Keratinocyte (primary cell): ENCODE results near the gene GIPC3. TPM values are rescaled to one million over a fixed set of nuclear protein-coding genes. Genes with fewer than 3 reads are reported as not detected.

Source experiments
- DNase-seq: peaks from one replicate; pipeline ENCODE4 v3.0.0-alpha.2; 2011; ENCODE audit warnings: low read depth, missing footprints, low spot score
- FAIRE-seq: peaks from 2 replicates; lab custom pipeline; 2011; peaks lifted over from hg19 to GRCh38; lab: Jason Lieb, UNC
- H2AFZ ChIP-seq: 2 replicates; pipeline ENCODE4 v1.6.0; 2012; ENCODE audit warnings: low read length, control low read depth, inconsistent platforms; ENCODE audit not compliant: control insufficient read depth
- H3K27ac ChIP-seq: 2 replicates; pipeline ENCODE4 v1.5.1; 2011; ENCODE audit warnings: low read length; ENCODE audit not compliant: control insufficient read depth, insufficient read depth
- H3K27me3 ChIP-seq: 3 replicates; pipeline ENCODE4 v1.6.0; 2011; ENCODE audit warnings: low read length; ENCODE audit not compliant: control insufficient read depth, insufficient read depth; ENCODE audit errors: extremely low read depth
- H3K36me3 ChIP-seq, 2 experiments: 2 replicates in 1 of 2; 3 replicates in 1 of 2; pipeline ENCODE4 v1.5.1; 2011; ENCODE audit warnings: low read length in 2 of 2, mild to moderate bottlenecking in 1 of 2; ENCODE audit not compliant: control insufficient read depth in 2 of 2, insufficient read depth in 2 of 2; ENCODE audit errors: extremely low read depth in 1 of 2
- H3K4me1 ChIP-seq: 3 replicates; pipeline ENCODE4 v1.5.1; 2011; ENCODE audit warnings: low read length; ENCODE audit not compliant: control insufficient read depth, insufficient read depth; ENCODE audit errors: extremely low read depth
- H3K4me2 ChIP-seq: 3 replicates; pipeline ENCODE4 v1.6.0; 2011; ENCODE audit warnings: low read depth, low read length; ENCODE audit not compliant: control insufficient read depth, insufficient read depth; ENCODE audit errors: extremely low read depth
- H3K4me3 ChIP-seq, 3 experiments: fragments of 200-600 bp in 1 of 3; sonication (generic) in 1 of 3; 2 replicates in 2 of 3; 3 replicates in 1 of 3; pipeline ENCODE4 v1.5.1; 2011 to 2016; ENCODE audit warnings: low read length in 3 of 3, mild to moderate bottlenecking in 3 of 3, control low read depth in 2 of 3, inconsistent platforms in 1 of 3, low read depth in 1 of 3, mixed read lengths in 1 of 3, mixed run types in 1 of 3, moderate library complexity in 1 of 3; ENCODE audit not compliant: control insufficient read depth in 2 of 3, insufficient read depth in 2 of 3; ENCODE audit errors: extremely low read depth in 1 of 3
- H3K79me2 ChIP-seq: 2 replicates; pipeline ENCODE4 v1.6.0; 2012; ENCODE audit warnings: low read length; ENCODE audit not compliant: control insufficient read depth, insufficient read depth
- H3K9ac ChIP-seq: 3 replicates; pipeline ENCODE4 v1.6.0; 2011; ENCODE audit warnings: low read length; ENCODE audit not compliant: control insufficient read depth, insufficient read depth; ENCODE audit errors: extremely low read depth
- H3K9me1 ChIP-seq: 3 replicates; pipeline ENCODE4 v1.6.0; 2011; ENCODE audit warnings: low read length; ENCODE audit not compliant: control insufficient read depth, insufficient read depth; ENCODE audit errors: extremely low read depth
- H3K9me3 ChIP-seq: 2 replicates; pipeline ENCODE4 v1.5.1; 2012; ENCODE audit warnings: low read depth, low read length; ENCODE audit not compliant: control insufficient read depth
- H4K20me1 ChIP-seq: 3 replicates; pipeline ENCODE4 v1.6.0; 2011; ENCODE audit warnings: low read length; ENCODE audit not compliant: control insufficient read depth, insufficient read depth; ENCODE audit errors: extremely low read depth
- CTCF ChIP-seq, 3 experiments: IDR thresholded peaks in 1 of 3; conservative IDR thresholded peaks in 1 of 3; optimal IDR thresholded peaks in 1 of 3; 2 replicates in 2 of 3; 3 replicates in 1 of 3; pipeline versions ENCODE3 to v1.5.1; 2011; ENCODE audit warnings: low read length in 3 of 3, mild to moderate bottlenecking in 3 of 3, moderate library complexity in 2 of 3, control low read depth in 1 of 3, inconsistent platforms in 1 of 3; ENCODE audit not compliant: insufficient read depth in 2 of 3; ENCODE audit errors: extremely low read depth in 1 of 3
- EZH2 ChIP-seq: IDR thresholded peaks from one replicate; pipeline ENCODE4 v1.6.1; 2012; ENCODE audit warnings: inconsistent platforms, mild to moderate bottlenecking, low read length, moderate library complexity
- dilution Hi-C: fragments of 300-500 bp; cut with MboI; formaldehyde crosslinking; loops from one replicate; pipeline ENCODE4 v1.7.0; 2020; ENCODE audit warnings: low sequenced_read_pairs; ENCODE audit not compliant: extremely low pct_ligation_motif_present
- polyA plus RNA-seq, 5 experiments: library from polyadenylated mRNA; depleted of rRNA in 3 of 5; stranded (reverse) in 3 of 5; stranded (forward) in 1 of 5; unstranded in 1 of 5; fragments of >200 nt; gene quantifications; 1 replicate in 1 of 5; 2 replicates in 3 of 5; 3 replicates in 1 of 5; pipeline versions ENCODE4 v1.2.1 to v1.2.3, GENCODE V29; 2011 to 2012; ENCODE audit warnings: missing spikeins in 2 of 5, low read depth in 1 of 5, low replicate concordance in 1 of 5

Gene GIPC3
- polyA plus RNA-seq, 1 donor (not counting 4 experiments of a cell fraction or from before 2014, with no cell fraction given): not detected

- H3K36me3 ChIP-seq: peaks cover 0 to 9% of the 10 kb centered on the region in 2 experiments
- no peak overlapping the region for H3K9ac ChIP-seq
- H4K20me1 ChIP-seq: no peaks in the 10 kb centered on the region
- FAIRE-seq (no peak), DNase-seq (no peak)
- no peaks in the 10 kb centered on the region for H3K79me2 ChIP-seq
- H3K9me3 ChIP-seq: no peaks in the 10 kb centered on the region
- dilution Hi-C loops: no loop called here
- no peak overlapping the region for H3K4me2 ChIP-seq
- H3K4me3 ChIP-seq: no peak overlapping the region
- TF ChIP-seq CTCF (optimal IDR thresholded peaks at IDR 0.05 in 1 of 3, IDR thresholded peaks at IDR 0.05 in 1 of 3, conservative IDR thresholded peaks at IDR 0.05 in 1 of 3; ENCODE audit: extremely low read depth in 1 of 3, insufficient read depth in 2 of 3, low read length in 3 of 3) (no peak), EZH2 (no peak)
- H3K4me1 ChIP-seq: no peaks in the 10 kb centered on the region
- no peak overlapping the region for H2AFZ ChIP-seq
- H3K27me3 ChIP-seq: no peaks in the 10 kb centered on the region
- no peaks in the 10 kb centered on the region for H3K9me1 ChIP-seq
- no peak overlapping the region for H3K27ac ChIP-seq
Measured at GRCh38 chr19:3634496-3635045, 49.3 kb downstream of the GIPC3 start.

GRCh38 chr19:3636506-3636905 lies 51.2 kb downstream of the GIPC3 start:
- no peaks in the 10 kb centered on the region for H3K79me2 ChIP-seq
- H3K4me2 ChIP-seq: no peak overlapping the region
- no peak overlapping the region for H2AFZ ChIP-seq
- no peaks in the 10 kb centered on the region for H3K4me1 ChIP-seq
- H4K20me1 ChIP-seq: no peaks in the 10 kb centered on the region
- dilution Hi-C loops: no loop called here
- H3K9ac ChIP-seq: no peak overlapping the region
- peaks cover 0 to 9% of the 10 kb centered on the region in 2 experiments for H3K36me3 ChIP-seq
- no peak overlapping the region for H3K27ac ChIP-seq
- no peaks in the 10 kb centered on the region for H3K27me3 ChIP-seq
- TF ChIP-seq EZH2: no peak
- no peak for TF ChIP-seq CTCF (optimal IDR thresholded peaks at IDR 0.05 in 1 of 3, IDR thresholded peaks at IDR 0.05 in 1 of 3, conservative IDR thresholded peaks at IDR 0.05 in 1 of 3; ENCODE audit: extremely low read depth in 1 of 3, insufficient read depth in 2 of 3, low read length in 3 of 3)
- H3K9me3 ChIP-seq: no peaks in the 10 kb centered on the region
- DNase-seq: no peak
- H3K9me1 ChIP-seq: no peaks in the 10 kb centered on the region
- no peak overlapping the region for H3K4me3 ChIP-seq
- no peak for FAIRE-seq
